HFF-Myc (cell line): ENCODE data around the gene RAB21.
"Not testable (repeated sequence)": the region's sequence is repeated elsewhere in the genome, so short reads cannot be mapped to it uniquely, and the experiment has no call there.

Experiments used
- DNase-seq: peaks from one replicate; pipeline ENCODE4 v3.0.0-alpha.2; 2011; ENCODE audit warnings: low read depth; ENCODE audit errors: extremely low read depth
- H3K4me3 ChIP-seq: replicated peaks from 2 replicates; pipeline ENCODE4 v1.5.1; 2011; ENCODE audit warnings: low read depth, mild to moderate bottlenecking, control low read depth, low read length
- TF ChIP-seq, protein P1 (sequence below): IDR thresholded peaks from 2 replicates; pipeline ENCODE4 v1.5.1; 2012; ENCODE audit warnings: mild to moderate bottlenecking, low read depth, low read length, control low read depth; ENCODE audit errors: missing control alignments

The RAB21 gene

DNA sequence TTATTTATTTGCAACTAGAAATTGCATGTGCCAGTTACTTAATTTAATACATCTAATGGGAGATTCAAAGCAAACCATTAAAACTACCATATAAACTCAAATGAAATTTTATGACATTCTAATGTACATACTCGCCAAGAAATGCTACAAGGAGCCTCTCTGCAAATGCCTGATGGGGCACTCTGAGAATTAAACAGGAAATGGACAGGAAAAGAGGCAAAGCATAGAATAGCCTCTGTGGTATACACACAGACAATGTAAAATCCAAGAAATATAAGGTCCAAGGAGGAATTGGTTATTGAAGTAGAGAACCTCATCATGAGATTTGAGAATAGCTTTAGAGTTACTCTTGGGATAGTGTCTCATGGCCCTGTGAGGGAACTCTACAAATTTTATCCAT, 41.2 kb downstream of the RAB21 start:
- TF ChIP-seq, protein P1, sequence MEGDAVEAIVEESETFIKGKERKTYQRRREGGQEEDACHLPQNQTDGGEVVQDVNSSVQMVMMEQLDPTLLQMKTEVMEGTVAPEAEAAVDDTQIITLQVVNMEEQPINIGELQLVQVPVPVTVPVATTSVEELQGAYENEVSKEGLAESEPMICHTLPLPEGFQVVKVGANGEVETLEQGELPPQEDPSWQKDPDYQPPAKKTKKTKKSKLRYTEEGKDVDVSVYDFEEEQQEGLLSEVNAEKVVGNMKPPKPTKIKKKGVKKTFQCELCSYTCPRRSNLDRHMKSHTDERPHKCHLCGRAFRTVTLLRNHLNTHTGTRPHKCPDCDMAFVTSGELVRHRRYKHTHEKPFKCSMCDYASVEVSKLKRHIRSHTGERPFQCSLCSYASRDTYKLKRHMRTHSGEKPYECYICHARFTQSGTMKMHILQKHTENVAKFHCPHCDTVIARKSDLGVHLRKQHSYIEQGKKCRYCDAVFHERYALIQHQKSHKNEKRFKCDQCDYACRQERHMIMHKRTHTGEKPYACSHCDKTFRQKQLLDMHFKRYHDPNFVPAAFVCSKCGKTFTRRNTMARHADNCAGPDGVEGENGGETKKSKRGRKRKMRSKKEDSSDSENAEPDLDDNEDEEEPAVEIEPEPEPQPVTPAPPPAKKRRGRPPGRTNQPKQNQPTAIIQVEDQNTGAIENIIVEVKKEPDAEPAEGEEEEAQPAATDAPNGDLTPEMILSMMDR, result no peak
- H3K4me3 ChIP-seq, result no peak overlapping the region
- no peak for DNase-seq

DNA sequence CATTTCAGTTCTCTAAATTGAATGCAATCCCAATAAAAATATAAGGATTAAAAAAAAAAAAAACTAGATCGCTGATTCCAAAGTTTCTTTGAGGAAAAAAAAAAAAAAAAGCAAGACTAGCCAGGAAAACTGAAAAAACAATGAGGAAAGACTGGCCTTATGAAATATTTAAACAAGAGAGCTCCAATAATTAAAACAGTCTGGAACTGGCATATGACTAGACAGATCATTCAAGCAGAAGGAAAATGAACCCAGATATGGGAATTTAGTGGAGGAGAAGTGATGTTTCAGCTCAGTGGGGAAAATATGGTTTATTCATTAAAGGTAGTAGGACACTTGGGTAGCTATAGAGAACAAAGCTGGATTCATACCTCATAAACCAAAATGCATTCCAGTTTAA, 42.9 kb downstream of the RAB21 start:
- TF ChIP-seq, protein P1, result no peak
- H3K4me3 ChIP-seq, result no peak overlapping the region

DNA sequence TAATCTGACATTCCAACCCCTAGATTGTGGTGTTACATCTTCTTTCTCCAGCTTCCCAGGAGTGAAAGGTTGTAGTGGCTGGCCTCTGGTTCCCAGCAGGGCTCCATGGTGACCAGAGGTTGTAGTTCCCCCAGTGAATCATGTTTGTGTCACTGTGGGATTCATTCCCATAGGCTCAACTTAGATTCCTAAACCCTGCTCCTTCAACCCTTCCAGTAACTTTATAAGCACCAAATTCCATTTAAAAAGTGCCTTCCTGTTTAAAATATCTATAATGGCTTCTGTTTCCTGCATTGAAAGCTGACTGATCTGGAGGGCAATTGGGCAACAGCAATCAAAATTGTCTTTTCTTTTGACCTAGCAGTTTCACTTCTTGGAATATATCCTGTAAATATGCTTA, 44.4 kb downstream of the RAB21 start:
- no peak overlapping the region for H3K4me3 ChIP-seq
- TF ChIP-seq, protein P1, result no peak
- peak; percentile 12 for DNase-seq

More for the DNA sequence above, 42.9 kb downstream of the RAB21 start:
- no peak for DNase-seq

DNA sequence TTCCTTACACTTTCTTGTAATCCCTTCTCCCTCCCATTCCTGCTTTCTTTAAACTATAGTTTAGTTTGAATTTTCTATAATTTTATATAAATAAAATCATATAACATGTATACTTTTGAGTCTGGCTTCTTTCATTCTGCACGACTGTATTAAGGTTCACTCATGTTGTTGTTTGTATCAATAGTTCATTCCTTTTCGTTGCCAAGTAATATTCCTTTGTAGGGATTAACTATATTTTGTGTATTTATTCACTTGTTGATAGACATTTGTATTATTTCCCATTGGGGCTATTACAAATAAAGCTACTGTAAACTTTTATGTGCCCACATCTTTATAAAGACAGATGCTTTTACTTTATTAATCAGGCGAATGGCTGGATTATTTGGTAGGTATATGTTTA, 45.5 kb downstream of the RAB21 start:
- TF ChIP-seq, protein P1, result no peak
- no peak for DNase-seq
- H3K4me3 ChIP-seq, result no peak overlapping the region

DNA sequence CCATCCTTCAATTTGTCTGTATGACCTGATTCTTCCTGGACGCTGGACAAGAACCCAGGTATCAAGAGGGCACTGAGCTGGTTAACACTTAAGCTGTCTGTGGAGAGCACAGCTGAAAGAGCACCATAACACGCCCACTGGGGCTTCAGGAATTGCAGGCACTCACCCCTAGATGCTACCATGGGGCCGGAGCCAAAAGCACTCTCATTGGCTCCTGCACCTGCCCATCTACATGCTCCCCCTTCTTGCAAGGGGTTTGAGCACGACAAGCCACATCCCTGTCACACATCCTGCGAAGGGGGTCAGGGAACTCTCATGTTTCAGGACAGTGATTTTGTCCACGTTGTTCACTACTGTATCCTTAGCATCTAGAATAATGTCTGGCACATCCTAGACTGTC, 49.8 kb downstream of the RAB21 start:
- TF ChIP-seq, protein P1, result no peak
- no peak for DNase-seq
- no peak overlapping the region for H3K4me3 ChIP-seq

DNA sequence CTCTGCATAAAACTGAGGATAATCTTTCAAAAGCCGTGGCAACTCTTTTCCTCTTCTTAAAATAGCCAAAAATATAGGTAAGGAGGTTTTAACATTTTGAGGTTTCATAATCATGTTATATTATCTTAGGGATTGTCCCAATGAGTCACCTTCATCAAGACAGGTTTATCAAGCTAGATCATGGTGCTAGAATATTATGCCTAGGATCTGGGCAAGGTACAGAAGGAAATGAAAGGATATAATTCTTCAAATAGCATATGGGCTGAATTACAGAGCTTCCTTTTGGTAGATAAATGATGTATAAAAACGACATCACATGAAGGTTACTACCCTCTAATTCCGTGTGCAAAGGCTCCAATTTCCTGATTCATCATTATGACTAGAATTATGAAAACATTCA, 56.3 kb downstream of the RAB21 start:
- no peak for DNase-seq
- H3K4me3 ChIP-seq, result no peak overlapping the region
- TF ChIP-seq, protein P1, result no peak

DNA sequence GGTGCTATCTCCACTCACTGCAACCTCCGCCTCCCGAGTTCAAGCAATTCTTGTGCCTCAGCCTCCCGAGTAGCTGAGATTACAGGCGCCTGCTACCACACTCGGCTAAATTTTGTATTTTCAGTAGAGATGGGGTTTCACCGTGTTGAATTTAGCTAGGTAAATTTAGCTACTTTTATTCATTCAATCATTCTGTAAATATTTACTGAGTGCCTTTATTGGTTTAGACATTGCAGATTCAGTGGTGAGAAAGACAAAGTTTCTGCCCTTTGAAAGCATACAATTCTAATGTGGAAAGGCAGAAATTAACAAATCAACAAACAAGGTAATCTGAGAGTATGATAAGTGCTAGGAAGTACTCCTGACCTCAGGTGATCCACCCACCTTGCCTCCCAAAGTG, 60.6 kb downstream of the RAB21 start:
- not testable (repeated sequence) for H3K4me3 ChIP-seq, DNase-seq

DNA sequence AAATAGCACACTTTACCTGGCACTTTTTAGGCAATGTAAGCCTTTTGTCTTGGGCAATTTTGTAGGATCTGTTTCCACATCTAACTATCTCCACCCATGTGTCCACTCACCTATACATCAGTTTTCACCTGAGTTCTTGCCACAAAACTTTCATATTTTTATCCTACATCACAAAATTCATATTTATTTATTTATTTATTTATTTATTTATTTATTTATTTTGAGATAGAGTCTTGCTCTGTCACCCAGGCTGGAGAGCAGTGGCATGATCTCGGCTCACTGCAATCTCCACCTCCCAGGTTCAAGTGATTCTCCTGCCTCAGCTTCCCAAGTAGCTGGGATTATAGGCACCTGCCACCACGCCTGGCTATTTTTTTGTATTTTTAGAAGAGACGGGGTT, 67.4 kb downstream of the RAB21 start:
- not testable (repeated sequence) for H3K4me3 ChIP-seq, DNase-seq
